ENCODE results near the gene NOL7. TPM values are rescaled to one million over a fixed set of nuclear protein-coding genes. Genes with fewer than 3 reads are reported as not detected.

The NOL7 gene
- total and polyA plus RNA-seq, 9 of the 15 experiments (the other 6 are each of a cell fraction or from before 2014, with no cell fraction given), result 19.4 to 235 (median 157) TPM

DNA sequence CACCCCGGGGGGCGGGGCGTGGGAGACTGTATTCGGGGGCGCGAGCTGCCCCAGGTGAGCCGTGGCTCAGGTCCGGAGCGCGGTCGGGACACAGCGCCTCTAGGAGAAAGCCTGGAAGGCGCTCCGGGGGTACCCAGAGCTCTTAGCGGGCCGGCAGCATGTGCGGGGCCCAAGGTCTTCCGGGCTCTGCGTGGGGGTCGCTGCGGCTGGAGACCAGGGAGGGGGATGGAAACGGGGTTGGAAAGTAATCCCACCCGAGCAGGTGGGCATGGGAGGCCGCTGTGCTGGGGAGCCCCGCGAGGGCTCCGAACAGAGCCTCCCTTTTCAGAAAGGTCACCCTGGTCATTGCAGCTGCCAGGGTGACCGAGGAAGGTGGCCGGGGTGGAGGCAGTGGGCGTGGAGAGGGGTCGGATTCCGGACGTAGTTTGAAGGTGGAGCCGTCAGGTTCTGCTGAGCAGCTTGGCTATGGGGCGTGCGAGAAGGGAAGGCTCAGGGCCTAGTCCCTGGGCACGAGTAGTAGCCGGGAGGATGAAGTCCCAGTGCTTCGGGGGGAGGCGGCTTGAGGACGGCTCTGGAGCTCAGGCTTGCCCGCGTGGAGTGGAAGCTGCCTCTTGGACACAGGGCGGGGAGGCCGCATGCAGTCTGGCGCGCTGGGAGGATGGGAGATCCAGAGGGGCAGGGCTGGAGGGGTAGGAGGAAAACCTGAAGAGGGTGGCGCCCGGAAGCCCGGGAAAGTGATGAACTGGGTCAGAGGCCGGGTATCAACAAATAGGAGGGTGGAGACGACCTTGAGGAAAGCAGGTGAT lies 40.4 kb upstream of the NOL7 start, which contains the start of gene SIRT5 (continued):
- TF ChIP-seq HMGXB4 (CRISPR knock-in tag; IDR thresholded peaks at IDR 0.05) (peak; percentile 59; the same call in 1 of the 2 replicates), TRIM25 (IDR thresholded peaks at IDR 0.05; ENCODE audit: borderline replicate concordance) (peak; percentile 63; the same call in 1 of the 2 replicates), ILK (tag; IDR thresholded peaks at IDR 0.05; ENCODE audit: borderline replicate concordance, low read depth) (no peak), PHF21A (IDR thresholded peaks at IDR 0.05; ENCODE audit: borderline replicate concordance, low read depth) (peak; percentile 61; the same call in 1 of the 2 replicates), TAF7 (tag; IDR thresholded peaks at IDR 0.05) (no peak; the same call in 1 of the 2 replicates), POLR2H (tag; IDR thresholded peaks at IDR 0.05; ENCODE audit: low read depth) (peak; percentile 52), CHAMP1 (IDR thresholded peaks at IDR 0.05) (no peak), SP1 (CRISPR knock-in tag; IDR thresholded peaks at IDR 0.05) (peak; percentile 81), NR4A1 (CRISPR knock-in tag; IDR thresholded peaks at IDR 0.05) (no peak), NR4A1 (tag; IDR thresholded peaks at IDR 0.05) (no peak), U2AF2 (optimal IDR thresholded peaks at IDR 0.05; ENCODE audit: low read depth, low read length) (no peak), ARNT (IDR thresholded peaks at IDR 0.05) (peak in 1 of 2 experiments; percentile 30; a peak in 1 of 4 replicates), MEF2D (tag; conservative IDR thresholded peaks at IDR 0.05; ENCODE audit: low read depth) (no peak), CBX2 (IDR thresholded peaks at IDR 0.05; ENCODE audit: insufficient read depth, low read length, poor library complexity, severe bottlenecking) (no peak), MEIS2 (IDR thresholded peaks at IDR 0.05; ENCODE audit: partially characterized antibody) (no peak), CCNT2 (IDR thresholded peaks at IDR 0.05; ENCODE audit: borderline replicate concordance, extremely low read depth, insufficient read length, low read depth, low read length) (no peak), BHLHE40 (IDR thresholded peaks at IDR 0.05; ENCODE audit: low read length) (0 out of 2 replicates have a peak, but pooled peaks have one; percentile 0), ZFP36 (IDR thresholded peaks at IDR 0.05; ENCODE audit: low read depth, low read length, partially characterized antibody) (no peak)
- TF ChIP-seq, protein P1, sequence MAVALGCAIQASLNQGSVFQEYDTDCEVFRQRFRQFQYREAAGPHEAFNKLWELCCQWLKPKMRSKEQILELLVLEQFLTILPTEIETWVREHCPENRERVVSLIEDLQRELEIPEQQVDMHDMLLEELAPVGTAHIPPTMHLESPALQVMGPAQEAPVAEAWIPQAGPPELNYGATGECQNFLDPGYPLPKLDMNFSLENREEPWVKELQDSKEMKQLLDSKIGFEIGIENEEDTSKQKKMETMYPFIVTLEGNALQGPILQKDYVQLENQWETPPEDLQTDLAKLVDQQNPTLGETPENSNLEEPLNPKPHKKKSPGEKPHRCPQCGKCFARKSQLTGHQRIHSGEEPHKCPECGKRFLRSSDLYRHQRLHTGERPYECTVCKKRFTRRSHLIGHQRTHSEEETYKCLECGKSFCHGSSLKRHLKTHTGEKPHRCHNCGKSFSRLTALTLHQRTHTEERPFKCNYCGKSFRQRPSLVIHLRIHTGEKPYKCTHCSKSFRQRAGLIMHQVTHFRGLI (CRISPR knock-in tag; IDR thresholded peaks at IDR 0.05), result no peak
